H1 (cell line): ENCODE results near the gene IL17D. TPM values are rescaled to one million over a fixed set of nuclear protein-coding genes. Genes with fewer than 3 reads are reported as not detected.

ENCODE experiments used
- CTCF ChIA-PET: fragments of 300-600 bp; sonication (Branson Sonifier 250); formaldehyde crosslinking; loops from one replicate; lab custom pipeline; 2021; ENCODE audit not compliant: partially characterized antibody; lab: Charles Lee
- POLR2A ChIA-PET: fragments of 300-600 bp; sonication (Branson Sonifier 250); formaldehyde crosslinking; loops from one replicate; lab custom pipeline; 2021; ENCODE audit warnings: inconsistent platforms; ENCODE audit not compliant: partially characterized antibody; lab: Charles Lee
- DNase-seq, 2 experiments: peaks; one replicate each; pipeline versions ENCODE4 v3.0.0 to v3.0.0-alpha.2; 2010 to 2022; ENCODE audit warnings: low spot score in 2 of 2, low read depth in 1 of 2, mixed read lengths in 1 of 2
- FAIRE-seq: peaks from 2 replicates; lab custom pipeline; 2011; peaks lifted over from hg19 to GRCh38; lab: Jason Lieb, UNC
- H2AFZ ChIP-seq: 2 replicates; pipeline ENCODE4 v1.8.1; 2012; ENCODE audit warnings: low read length, inconsistent platforms
- H2AK5ac ChIP-seq: 2 replicates; pipeline ENCODE4 v1.6.1; 2013; ENCODE audit warnings: low read depth, low read length
- H2BK120ac ChIP-seq: replicated peaks from 2 replicates; pipeline ENCODE3; 2013; ENCODE audit warnings: low read depth, low read length, inconsistent platforms
- H2BK12ac ChIP-seq: 2 replicates; pipeline ENCODE4 v1.6.1; 2013; ENCODE audit warnings: low read depth, low read length
- H2BK15ac ChIP-seq: 2 replicates; pipeline ENCODE4 v1.6.1; 2013; ENCODE audit warnings: low read length
- H2BK20ac ChIP-seq: 2 replicates; pipeline ENCODE4 v1.6.1; 2013; ENCODE audit warnings: low read length
- H2BK5ac ChIP-seq: 2 replicates; pipeline ENCODE4 v1.6.1; 2013; ENCODE audit warnings: low read depth, low read length
- H3K14ac ChIP-seq: 2 replicates; pipeline ENCODE4 v1.6.1; 2013; ENCODE audit warnings: inconsistent platforms; ENCODE audit not compliant: insufficient read length
- H3K18ac ChIP-seq: 2 replicates; pipeline ENCODE4 v1.6.1; 2013; ENCODE audit warnings: low read length; ENCODE audit errors: extremely low read depth
- H3K23ac ChIP-seq: 2 replicates; pipeline ENCODE4 v1.6.1; 2013; ENCODE audit warnings: inconsistent platforms; ENCODE audit not compliant: insufficient read length
- H3K23me2 ChIP-seq: 2 replicates; pipeline ENCODE4 v1.6.1; 2013; ENCODE audit warnings: low read depth, low read length
- H3K27ac ChIP-seq: 2 replicates; pipeline ENCODE4 v1.6.1; 2011; ENCODE audit warnings: low read depth, low read length, inconsistent platforms
- H3K27me3 ChIP-seq, 4 experiments: replicated peaks in 1 of 4; 1 replicate in 1 of 4; 2 replicates in 3 of 4; pipeline versions ENCODE4 v1.6.1 to v1.8.1; 2011 to 2013; ENCODE audit warnings: low read length in 3 of 4, mild to moderate bottlenecking in 3 of 4, inconsistent platforms in 2 of 4, mixed read lengths in 2 of 4, moderate library complexity in 1 of 4; ENCODE audit not compliant: control insufficient read depth in 3 of 4, insufficient read depth in 3 of 4; ENCODE audit errors: extremely low read depth in 1 of 4
- H3K36me3 ChIP-seq, 4 experiments: 2 replicates each; pipeline versions ENCODE4 v1.6.1 to v1.8.1; 2011 to 2013; ENCODE audit warnings: mild to moderate bottlenecking in 4 of 4, low read length in 3 of 4, moderate library complexity in 2 of 4, control low read depth in 1 of 4, inconsistent platforms in 1 of 4; ENCODE audit not compliant: insufficient read depth in 4 of 4, control insufficient read depth in 2 of 4
- H3K4ac ChIP-seq: replicated peaks from 2 replicates; pipeline ENCODE3; 2013; ENCODE audit warnings: low read length, low read depth, mixed read lengths, inconsistent platforms; ENCODE audit not compliant: insufficient read length
- H3K4me1 ChIP-seq, 4 experiments: replicated peaks in 1 of 4; 1 replicate in 1 of 4; 2 replicates in 3 of 4; pipeline versions ENCODE4 v1.6.1 to v1.8.1; 2011 to 2013; ENCODE audit warnings: low read length in 3 of 4, inconsistent platforms in 2 of 4, mixed read lengths in 1 of 4; ENCODE audit not compliant: insufficient read depth in 4 of 4, control insufficient read depth in 3 of 4
- H3K4me2 ChIP-seq, 2 experiments: 2 replicates each; pipeline versions ENCODE4 v1.6.1 to v1.8.1; 2011 to 2013; ENCODE audit warnings: low read depth in 2 of 2, low read length in 2 of 2, control low read depth in 1 of 2, inconsistent platforms in 1 of 2, mild to moderate bottlenecking in 1 of 2; ENCODE audit not compliant: insufficient read depth in 1 of 2
- H3K4me3 ChIP-seq, 4 experiments: fragments of 200-600, 300-600 bp in 1 of 4; sonication (generic), shearing (Covaris generic), sonication (Bioruptor Twin) in 1 of 4; 2 replicates each; pipeline versions ENCODE4 v1.5.1 to v1.8.1; 2011 to 2016; ENCODE audit warnings: low read length in 4 of 4, low read depth in 3 of 4, control low read depth in 2 of 4, inconsistent platforms in 2 of 4, mild to moderate bottlenecking in 2 of 4, mixed read lengths in 1 of 4, moderate library complexity in 1 of 4; ENCODE audit not compliant: insufficient read depth in 2 of 4; ENCODE audit errors: extremely low read depth in 1 of 4
- H3K56ac ChIP-seq: replicated peaks from 2 replicates; pipeline ENCODE3; 2013; ENCODE audit warnings: low read depth, mild to moderate bottlenecking, mixed read lengths, low read length, inconsistent platforms; ENCODE audit not compliant: insufficient read length
- H3K79me1 ChIP-seq: 2 replicates; pipeline ENCODE4 v1.6.1; 2013; ENCODE audit warnings: low read depth, low read length, control low read depth
- H3K79me2 ChIP-seq, 2 experiments: 2 replicates each; pipeline versions ENCODE4 v1.6.1 to v1.8.1; 2012 to 2013; ENCODE audit warnings: low read length in 2 of 2, mild to moderate bottlenecking in 2 of 2, inconsistent platforms in 1 of 2; ENCODE audit not compliant: insufficient read depth in 2 of 2, control insufficient read depth in 1 of 2
- H3K9ac ChIP-seq, 4 experiments: replicated peaks in 1 of 4; 1 replicate in 1 of 4; 2 replicates in 3 of 4; pipeline versions ENCODE4 v1.6.1 to v1.8.1; 2011 to 2013; ENCODE audit warnings: low read depth in 3 of 4, low read length in 3 of 4, control low read depth in 2 of 4, mild to moderate bottlenecking in 2 of 4, moderate library complexity in 2 of 4, inconsistent platforms in 1 of 4; ENCODE audit errors: extremely low read depth in 1 of 4
- H3K9me3 ChIP-seq, 2 experiments: 2 replicates each; pipeline versions ENCODE4 v1.6.1 to v1.8.1; 2012 to 2013; ENCODE audit warnings: mild to moderate bottlenecking in 2 of 2, moderate library complexity in 2 of 2, control low read depth in 1 of 2, inconsistent platforms in 1 of 2, low read depth in 1 of 2, low read length in 1 of 2, mixed read lengths in 1 of 2; ENCODE audit not compliant: insufficient read depth in 2 of 2
- H4K20me1 ChIP-seq, 2 experiments: replicated peaks in 1 of 2; 2 replicates each; pipeline versions ENCODE3 to v1.8.1; 2011 to 2013; ENCODE audit warnings: inconsistent platforms in 2 of 2, low read length in 2 of 2, mild to moderate bottlenecking in 1 of 2; ENCODE audit not compliant: insufficient read depth in 2 of 2, control insufficient read depth in 1 of 2
- H4K5ac ChIP-seq: 2 replicates; pipeline ENCODE4 v1.6.1; 2013; ENCODE audit warnings: low read length, low read depth, mixed read lengths, inconsistent platforms; ENCODE audit not compliant: insufficient read length
- H4K8ac ChIP-seq: 2 replicates; pipeline ENCODE4 v1.8.0; 2013; ENCODE audit warnings: mild to moderate bottlenecking, moderate library complexity, low read length, inconsistent platforms; ENCODE audit not compliant: insufficient read depth; ENCODE audit errors: extremely low read depth
- H4K91ac ChIP-seq: replicated peaks from 2 replicates; pipeline ENCODE3; 2013; ENCODE audit warnings: low read length, mixed read lengths, inconsistent platforms; ENCODE audit not compliant: insufficient read length
- CHD1 ChIP-seq: IDR thresholded peaks from 2 replicates; pipeline ENCODE4 v1.6.1; 2012; ENCODE audit warnings: low read depth, low read length, improper control_type of control experiment
- CTCF ChIP-seq, 3 experiments: IDR thresholded peaks; 1 replicate in 2 of 3; 2 replicates in 1 of 3; pipeline versions ENCODE4 v1.5.1 to v1.6.1; 2011; ENCODE audit warnings: low read length in 3 of 3, mild to moderate bottlenecking in 3 of 3, inconsistent platforms in 2 of 3, low read depth in 1 of 3, moderate library complexity in 1 of 3; ENCODE audit not compliant: insufficient read depth in 1 of 3; ENCODE audit errors: control extremely low read depth in 1 of 3
- EZH2 ChIP-seq: fragments of 200-600 bp; sonication (generic); IDR thresholded peaks from 2 replicates; pipeline ENCODE4 v1.7.1; 2012; ENCODE audit warnings: low read depth, mild to moderate bottlenecking, moderate library complexity, low read length, inconsistent platforms; ENCODE audit not compliant: severe bottlenecking
- JUND ChIP-seq: IDR thresholded peaks from 2 replicates; pipeline ENCODE4 v1.6.1; 2011; ENCODE audit warnings: mild to moderate bottlenecking, improper control_type of control experiment, low read length
- SP1 ChIP-seq: IDR thresholded peaks from 2 replicates; pipeline ENCODE4 v1.6.1; 2011; ENCODE audit warnings: low read depth, low read length
- TAF1 ChIP-seq: IDR thresholded peaks from 2 replicates; pipeline ENCODE4 v1.6.1; 2011; ENCODE audit warnings: mild to moderate bottlenecking, low read depth, low read length
- WGBS, 2 experiments: shearing (Covaris generic) in 1 of 2; methylation state at CpG; one replicate each; pipeline versions ENCODE4 v1.1.6 to v1.1.7; 2013 to 2015; ENCODE audit warnings: low lambda C conversion rate in 2 of 2, mixed read lengths in 2 of 2, inconsistent platforms in 1 of 2, low coverage in 1 of 2, missing lambda C conversion rate in 1 of 2; ENCODE audit not compliant: insufficient replicate concordance in 2 of 2, insufficient coverage in 1 of 2, insufficient read length in 1 of 2; ENCODE audit errors: extremely low coverage in 1 of 2, missing lambda C conversion rate in 1 of 2; 5-methylcytosine and 5-hydroxymethylcytosine counted together
- polyA plus RNA-seq, 7 experiments: library from polyadenylated mRNA; depleted of rRNA in 3 of 7; stranded (reverse) in 5 of 7; unstranded in 2 of 7; fragments of >200 nt in 5 of 7; fragments of 200-250 nt in 2 of 7; gene quantifications; 1 replicate in 5 of 7; 2 replicates in 1 of 7; 4 replicates in 1 of 7; pipeline versions ENCODE4 v1.2.1 to v1.2.3, GENCODE V29; 2011 to 2013; ENCODE audit warnings: missing spikeins in 2 of 7, mixed read lengths in 2 of 7
- total RNA-seq: library from RNA; stranded (reverse); fragmentation: NEBNext Ultra II Directional; extraction: Animal tissue kit (Norgen Biotek cat#: 25700); gene quantifications from 2 replicates; pipeline ENCODE4 v1.2.1, GENCODE V29; 2021

IL17D gene
- total and polyA plus RNA-seq, 2 of the 8 experiments (the other 6 are each of a cell fraction or from before 2014, with no cell fraction given) = 0.56 to 0.59 TPM

GRCh38 chr13:20740021-20740420 lies 36.5 kb downstream of the IL17D start:
- no peak overlapping the region for H3K4ac ChIP-seq
- no peak overlapping the region for H2BK5ac ChIP-seq
- H2BK12ac ChIP-seq = no peak overlapping the region
- peaks cover 4 to 8% of the 10 kb centered on the region in 2 experiments; a peak in 1 of 4 replicates for H3K9me3 ChIP-seq
- POLR2A ChIA-PET = no interaction called here
- H4K8ac ChIP-seq = no peak overlapping the region
- H3K4me3 ChIP-seq = no peak overlapping the region
- H3K27me3 ChIP-seq = no peaks in the 10 kb centered on the region
- WGBS, 2 experiments = 97% methylated on average over 21 of the region's 22 CpGs; no CpG with 5 or more reads in 1 of the 2 experiments
- H3K4me1 ChIP-seq = no peaks in the 10 kb centered on the region
- no peaks in the 10 kb centered on the region for H4K20me1 ChIP-seq
- H3K23me2 ChIP-seq = no peaks in the 10 kb centered on the region
- no peak overlapping the region for H3K56ac ChIP-seq
- H3K4me2 ChIP-seq = no peak overlapping the region
- DNase-seq = no peak
- CTCF ChIA-PET = interaction anchor here (4.4 kb wide), 1 partner anchor 17 kb away, joined by 18 read pairs; no protein-coding TSS in a partner anchor
- H2BK15ac ChIP-seq = no peak overlapping the region
- no peaks in the 10 kb centered on the region for H3K79me1 ChIP-seq
- H3K36me3 ChIP-seq = peaks cover 0 to 5% (median 0%) of the 10 kb centered on the region in 4 experiments; a peak in 1 of 8 replicates
- no peak overlapping the region for H2BK20ac ChIP-seq
- no peak overlapping the region for H3K18ac ChIP-seq
- no peak overlapping the region for H4K5ac ChIP-seq
- no peak overlapping the region for H3K27ac ChIP-seq
- H3K23ac ChIP-seq = no peak overlapping the region
- H2BK120ac ChIP-seq = no peak overlapping the region
- no peak overlapping the region for H3K14ac ChIP-seq
- H2AFZ ChIP-seq = no peak overlapping the region
- FAIRE-seq = no peak
- H3K9ac ChIP-seq = no peak overlapping the region
- no peak overlapping the region for H4K91ac ChIP-seq
- no peak overlapping the region for H2AK5ac ChIP-seq
- H3K79me2 ChIP-seq = no peaks in the 10 kb centered on the region
- TF ChIP-seq TAF1 (no peak), SP1 (no peak), EZH2 (no peak), CTCF (IDR thresholded peaks at IDR 0.05; ENCODE audit: control extremely low read depth in 1 of 3, insufficient read depth in 1 of 3, low read depth in 1 of 3, low read length in 3 of 3) (no peak), JUND (no peak), CHD1 (no peak)
